ENCODE data around the gene PPP2R5C. TPM values are rescaled to one million over a fixed set of nuclear protein-coding genes. Genes with fewer than 3 reads are reported as not detected.

Gene PPP2R5C
- total and polyA plus RNA-seq, 7 experiments from 2014 or later = 155 to 449 (median 382) TPM

GRCh38 chr14:101893759-101894158, 132.2 kb downstream of the PPP2R5C start:
- H3K27ac Mint-ChIP-seq = peak overlapping the region in 4 of 9 donors; percentile 17 to 64 (median 54)
- H3K4me1 Mint-ChIP-seq = peaks cover 0 to 5% (median 0%) of the 10 kb centered on the region in 7 donors
- H3K36me3 Mint-ChIP-seq = peaks cover 7 to 62% (median 26%) of the 10 kb centered on the region in 5 donors
- no peak for DNase-seq
- no peaks in the 10 kb centered on the region for H3K27me3 Mint-ChIP-seq
- no peak for ATAC-seq
- Histone ChIP-seq H3K4me1 (ENCODE audit: control insufficient read depth in 2 of 2, insufficient read depth in 2 of 2, low read length in 2 of 2) (no peaks in the 10 kb centered on the region), H3K4me3 (ENCODE audit: low read length) (no peak overlapping the region), H3K9me3 (ENCODE audit: control insufficient read depth in 2 of 3, low read length in 3 of 3) (no peaks in the 10 kb centered on the region), H3K27ac (ENCODE audit: low read depth, low read length) (no peak overlapping the region), H3K36me3 (ENCODE audit: control insufficient read depth in 2 of 3, insufficient read depth in 3 of 3, low read length in 3 of 3) (peaks cover 38 to 83% (median 63%) of the 10 kb centered on the region in 3 experiments), H3K27me3 (ENCODE audit: control insufficient read depth in 2 of 2, insufficient read depth in 2 of 2, low read length in 2 of 2) (no peaks in the 10 kb centered on the region)
- peaks cover 0 to 1% (median 0%) of the 10 kb centered on the region in 11 donors for H3K9me3 Mint-ChIP-seq
- H3K4me3 Mint-ChIP-seq = no peak overlapping the region
- intact Hi-C loops (cut with micrococcal nuclease) = loop anchor here in 1 of 2 donors (5.0 kb wide), 1 partner anchor 121 kb away; no protein-coding TSS in a partner anchor
- CTCF ChIA-PET = interaction anchor here (0.6 to 1.0 kb wide), 2 partner anchors 54 to 123 kb away, joined by 3 read pairs; no protein-coding TSS in a partner anchor
- POLR2A ChIA-PET = no interaction called here

- H3K27me3 Mint-ChIP-seq = no peaks in the 10 kb centered on the region
- no peak overlapping the region for H3K4me3 ChIP-seq (ENCODE audit: low read length)
- CTCF ChIA-PET = interaction anchor here (0.6 to 1.0 kb wide), 2 partner anchors 54 to 124 kb away, joined by 3 read pairs; no protein-coding TSS in a partner anchor
- POLR2A ChIA-PET = no interaction called here
- no peaks in the 10 kb centered on the region for H3K27me3 ChIP-seq (ENCODE audit: control insufficient read depth in 2 of 2, insufficient read depth in 2 of 2, low read length in 2 of 2)
- H3K27ac ChIP-seq (ENCODE audit: low read depth, low read length) = no peak overlapping the region
- peaks cover 32 to 84% (median 65%) of the 10 kb centered on the region in 3 experiments for H3K36me3 ChIP-seq (ENCODE audit: control insufficient read depth in 2 of 3, insufficient read depth in 3 of 3, low read length in 3 of 3)
- intact Hi-C loops (cut with micrococcal nuclease) = loop anchor here in 1 of 2 donors (5.0 kb wide), 1 partner anchor 122 kb away; no protein-coding TSS in a partner anchor
- no peaks in the 10 kb centered on the region for H3K9me3 ChIP-seq (ENCODE audit: control insufficient read depth in 2 of 3, low read length in 3 of 3)
- ATAC-seq (no peak), DNase-seq (no peak)
- no peak overlapping the region for H3K4me3 Mint-ChIP-seq
- H3K9me3 Mint-ChIP-seq = peaks cover 0 to 1% (median 0%) of the 10 kb centered on the region in 11 donors
- peaks cover 7 to 58% (median 29%) of the 10 kb centered on the region in 5 donors for H3K36me3 Mint-ChIP-seq
- H3K4me1 Mint-ChIP-seq = peaks cover 0 to 5% (median 0%) of the 10 kb centered on the region in 7 donors
- H3K27ac Mint-ChIP-seq = peak overlapping the region in 1 of 9 donors; percentile 19
- no peaks in the 10 kb centered on the region for H3K4me1 ChIP-seq (ENCODE audit: control insufficient read depth in 2 of 2, insufficient read depth in 2 of 2, low read length in 2 of 2)
Observed at GRCh38 chr14:101894365-101895081, 133.0 kb downstream of the PPP2R5C start.

GRCh38 chr14:101895256-101895655, 133.7 kb downstream of the PPP2R5C start:
- peak overlapping the region in 2 of 9 donors; percentile 1 to 50 for H3K27ac Mint-ChIP-seq

GRCh38 chr14:101897326-101897725, 135.8 kb downstream of the PPP2R5C start:
- Mint-ChIP-seq H3K27me3 (no peaks in the 10 kb centered on the region), H3K9me3 (peaks cover 0 to 1% (median 0%) of the 10 kb centered on the region in 11 donors), H3K36me3 (peaks cover 11 to 65% (median 35%) of the 10 kb centered on the region in 5 donors), H3K4me1 (peaks cover 0 to 4% (median 0%) of the 10 kb centered on the region in 7 donors), H3K4me3 (no peak overlapping the region), H3K27ac (peak overlapping the region in 5 of 9 donors; percentile 26 to 84 (median 33))
- CTCF ChIA-PET = interaction anchor here (0.7 to 1.7 kb wide), 3 partner anchors 40 to 200 kb away, joined by 3 to 6 read pairs (median 6); no protein-coding TSS in a partner anchor
- ATAC-seq (no peak), DNase-seq (no peak)
- Histone ChIP-seq H3K27ac (ENCODE audit: low read depth, low read length) (no peak overlapping the region), H3K27me3 (ENCODE audit: control insufficient read depth in 2 of 2, insufficient read depth in 2 of 2, low read length in 2 of 2) (no peaks in the 10 kb centered on the region), H3K4me1 (ENCODE audit: control insufficient read depth in 2 of 2, insufficient read depth in 2 of 2, low read length in 2 of 2) (no peaks in the 10 kb centered on the region), H3K4me3 (ENCODE audit: low read length) (no peak overlapping the region), H3K9me3 (ENCODE audit: control insufficient read depth in 2 of 3, low read length in 3 of 3) (no peaks in the 10 kb centered on the region), H3K36me3 (ENCODE audit: control insufficient read depth in 2 of 3, insufficient read depth in 3 of 3, low read length in 3 of 3) (peaks cover 41 to 91% (median 78%) of the 10 kb centered on the region in 3 experiments)
- intact Hi-C loops (cut with micrococcal nuclease) = no loop called here
- POLR2A ChIA-PET = interaction anchor here (1.2 kb wide), 1 partner anchor 74 kb away, joined by 3 read pairs; no protein-coding TSS in a partner anchor

More at GRCh38 chr14:101895256-101895655, 133.7 kb downstream of the PPP2R5C start:
- H3K4me1 Mint-ChIP-seq = peaks cover 0 to 4% (median 0%) of the 10 kb centered on the region in 7 donors
- H3K36me3 ChIP-seq (ENCODE audit: control insufficient read depth in 2 of 3, insufficient read depth in 3 of 3, low read length in 3 of 3) = peaks cover 31 to 86% (median 63%) of the 10 kb centered on the region in 3 experiments
- no peaks in the 10 kb centered on the region for H3K27me3 ChIP-seq (ENCODE audit: control insufficient read depth in 2 of 2, insufficient read depth in 2 of 2, low read length in 2 of 2)
- no peaks in the 10 kb centered on the region for H3K27me3 Mint-ChIP-seq
- no peaks in the 10 kb centered on the region for H3K4me1 ChIP-seq (ENCODE audit: control insufficient read depth in 2 of 2, insufficient read depth in 2 of 2, low read length in 2 of 2)
- H3K4me3 Mint-ChIP-seq = no peak overlapping the region
- ChIA-PET POLR2A (no interaction called here), CTCF (no interaction called here)
- ATAC-seq = no peak
- H3K36me3 Mint-ChIP-seq = peaks cover 7 to 59% (median 26%) of the 10 kb centered on the region in 5 donors
- no peak overlapping the region for H3K27ac ChIP-seq (ENCODE audit: low read depth, low read length)
- H3K9me3 ChIP-seq (ENCODE audit: control insufficient read depth in 2 of 3, low read length in 3 of 3) = no peaks in the 10 kb centered on the region
- no peak overlapping the region for H3K4me3 ChIP-seq (ENCODE audit: low read length)
- peaks cover 0 to 1% (median 0%) of the 10 kb centered on the region in 11 donors for H3K9me3 Mint-ChIP-seq
- intact Hi-C loops (cut with micrococcal nuclease) = no loop called here
- DNase-seq = no peak

- Mint-ChIP-seq H3K9me3 (peaks cover 0 to 1% (median 0%) of the 10 kb centered on the region in 11 donors), H3K27me3 (no peaks in the 10 kb centered on the region), H3K4me3 (no peak overlapping the region), H3K4me1 (peaks cover 0 to 4% (median 0%) of the 10 kb centered on the region in 7 donors), H3K27ac (peak overlapping the region in 4 of 9 donors; percentile 18 to 76 (median 32)), H3K36me3 (peaks cover 15 to 68% (median 34%) of the 10 kb centered on the region in 5 donors)
- Histone ChIP-seq H3K27ac (ENCODE audit: low read depth, low read length) (no peak overlapping the region), H3K4me3 (ENCODE audit: low read length) (no peak overlapping the region), H3K36me3 (ENCODE audit: control insufficient read depth in 2 of 3, insufficient read depth in 3 of 3, low read length in 3 of 3) (peaks cover 40 to 91% (median 80%) of the 10 kb centered on the region in 3 experiments), H3K9me3 (ENCODE audit: control insufficient read depth in 2 of 3, low read length in 3 of 3) (no peaks in the 10 kb centered on the region), H3K4me1 (ENCODE audit: control insufficient read depth in 2 of 2, insufficient read depth in 2 of 2, low read length in 2 of 2) (no peaks in the 10 kb centered on the region), H3K27me3 (ENCODE audit: control insufficient read depth in 2 of 2, insufficient read depth in 2 of 2, low read length in 2 of 2) (no peaks in the 10 kb centered on the region)
- ChIA-PET CTCF (interaction anchor here (1.7 kb wide), 1 partner anchor 128 kb away, joined by 6 read pairs; no protein-coding TSS in a partner anchor), POLR2A (interaction anchor here (1.2 to 1.4 kb wide), 2 partner anchors 23 to 74 kb away, joined by 4 read pairs; no protein-coding TSS in a partner anchor)
- intact Hi-C loops (cut with micrococcal nuclease) = no loop called here
- ATAC-seq (no peak), DNase-seq (no peak)
Observed at GRCh38 chr14:101898416-101898815, 136.9 kb downstream of the PPP2R5C start.

GRCh38 chr14:101899263-101899662, 137.8 kb downstream of the PPP2R5C start:
- Mint-ChIP-seq H3K27ac (peak overlapping the region in 2 of 9 donors; percentile 36 to 47), H3K27me3 (no peaks in the 10 kb centered on the region), H3K4me3 (no peak overlapping the region), H3K36me3 (peaks cover 15 to 64% (median 31%) of the 10 kb centered on the region in 5 donors), H3K9me3 (peaks cover 0 to 1% (median 0%) of the 10 kb centered on the region in 11 donors), H3K4me1 (peaks cover 0 to 4% (median 0%) of the 10 kb centered on the region in 7 donors)
- Histone ChIP-seq H3K9me3 (ENCODE audit: control insufficient read depth in 2 of 3, low read length in 3 of 3) (no peaks in the 10 kb centered on the region), H3K27me3 (ENCODE audit: control insufficient read depth in 2 of 2, insufficient read depth in 2 of 2, low read length in 2 of 2) (no peaks in the 10 kb centered on the region), H3K4me3 (ENCODE audit: low read length) (no peak overlapping the region), H3K27ac (ENCODE audit: low read depth, low read length) (no peak overlapping the region), H3K4me1 (ENCODE audit: control insufficient read depth in 2 of 2, insufficient read depth in 2 of 2, low read length in 2 of 2) (no peaks in the 10 kb centered on the region), H3K36me3 (ENCODE audit: control insufficient read depth in 2 of 3, insufficient read depth in 3 of 3, low read length in 3 of 3) (peaks cover 37 to 89% (median 76%) of the 10 kb centered on the region in 3 experiments)
- ChIA-PET CTCF (interaction anchor here (0.8 to 1.8 kb wide), 3 partner anchors 128 to 192 kb away, joined by 3 to 6 read pairs (median 5); no protein-coding TSS in a partner anchor), POLR2A (interaction anchor here (1.1 to 1.4 kb wide), 3 partner anchors 15 to 75 kb away, joined by 3 to 4 read pairs (median 3); no protein-coding TSS in a partner anchor)
- ATAC-seq = no peak
- no peak for DNase-seq
- intact Hi-C loops (cut with micrococcal nuclease) = no loop called here

Measured in naive thymus-derived CD4-positive, alpha-beta T cell (primary cell).